Liver (tissue), 9 donors: ENCODE measurements around the gene KDM3B. TPM values are rescaled to one million over a fixed set of nuclear protein-coding genes. Genes with fewer than 3 reads are reported as not detected.

ENCODE experiments used
- DNase-seq: peaks from one replicate; pipeline ENCODE4 v3.0.0-alpha.2; 2017; ENCODE audit warnings: low spot score
- H3K27ac ChIP-seq, 2 donors: one replicate each; pipeline ENCODE4 v1.7.0; 2013; ENCODE audit warnings: inconsistent platforms in 2 of 2, low read length in 2 of 2, control low read depth in 1 of 2, low read depth in 1 of 2, mild to moderate bottlenecking in 1 of 2
- H3K27me3 ChIP-seq, 4 donors: one replicate each; pipeline versions ENCODE4 v1.6.1 to v1.7.0; 2013; ENCODE audit warnings: low read length in 3 of 4, inconsistent platforms in 1 of 4, mild to moderate bottlenecking in 1 of 4, moderate library complexity in 1 of 4; ENCODE audit not compliant: control insufficient read depth in 4 of 4, insufficient read depth in 4 of 4
- H3K36me3 ChIP-seq, 4 donors: one replicate each; pipeline versions ENCODE4 v1.6.1 to v1.7.0; 2013; ENCODE audit warnings: low read length in 3 of 4, mild to moderate bottlenecking in 3 of 4, low read depth in 1 of 4, moderate library complexity in 1 of 4; ENCODE audit not compliant: control insufficient read depth in 4 of 4, insufficient read depth in 3 of 4
- H3K4me1 ChIP-seq, 4 donors: one replicate each; pipeline versions ENCODE4 v1.6.1 to v1.7.0; 2013; ENCODE audit warnings: low read length in 3 of 4, mild to moderate bottlenecking in 3 of 4, moderate library complexity in 1 of 4; ENCODE audit not compliant: control insufficient read depth in 4 of 4, insufficient read depth in 4 of 4
- H3K4me3 ChIP-seq, 3 donors: one replicate each; pipeline versions ENCODE4 v1.6.1 to v1.7.0; 2013; ENCODE audit warnings: low read length in 3 of 3, control low read depth in 1 of 3, low read depth in 1 of 3, mild to moderate bottlenecking in 1 of 3
- H3K9ac ChIP-seq, 2 donors: one replicate each; pipeline ENCODE4 v1.7.0; 2013; ENCODE audit warnings: low read length in 2 of 2, mild to moderate bottlenecking in 2 of 2, moderate library complexity in 2 of 2, control low read depth in 1 of 2, low read depth in 1 of 2
- H3K9me3 ChIP-seq, 4 donors: one replicate each; pipeline versions ENCODE4 v1.6.1 to v1.7.0; 2013; ENCODE audit warnings: low read length in 3 of 4; ENCODE audit not compliant: control insufficient read depth in 4 of 4
- ATF3 ChIP-seq: IDR thresholded peaks from 2 replicates; pipeline ENCODE4 v1.6.1; 2016; ENCODE audit warnings: antibody characterized with exemption
- EGR1 ChIP-seq, 2 donors: IDR thresholded peaks; 2 replicates each; pipeline ENCODE4 v1.6.1; 2016 to 2018; ENCODE audit warnings: antibody characterized with exemption in 2 of 2, low read depth in 2 of 2
- FOXA2 ChIP-seq: IDR thresholded peaks from 2 replicates; pipeline ENCODE4 v1.6.1; 2016; ENCODE audit warnings: antibody characterized with exemption
- GABPA ChIP-seq, 2 donors: IDR thresholded peaks in 1 of 2; conservative IDR thresholded peaks in 1 of 2; 2 replicates each; pipeline ENCODE4 v1.6.1; 2016; ENCODE audit warnings: antibody characterized with exemption in 2 of 2, mild to moderate bottlenecking in 1 of 2, moderate library complexity in 1 of 2
- HNF4A ChIP-seq, 2 donors: conservative IDR thresholded peaks; 2 replicates each; pipeline ENCODE4 v1.6.1; 2016; ENCODE audit warnings: antibody characterized with exemption in 2 of 2, mild to moderate bottlenecking in 2 of 2
- HNF4G ChIP-seq: IDR thresholded peaks from 2 replicates; pipeline ENCODE4 v1.6.1; 2016; ENCODE audit warnings: antibody characterized with exemption
- NR2F2 ChIP-seq: IDR thresholded peaks from 2 replicates; pipeline ENCODE4 v1.6.1; 2016; ENCODE audit warnings: antibody characterized with exemption
- RAD21 ChIP-seq, 2 donors: IDR thresholded peaks; 2 replicates each; pipeline ENCODE4 v1.6.1; 2016; ENCODE audit warnings: antibody characterized with exemption in 2 of 2, mild to moderate bottlenecking in 2 of 2
- REST ChIP-seq: IDR thresholded peaks from 2 replicates; pipeline ENCODE4 v1.6.1; 2016; ENCODE audit warnings: antibody characterized with exemption, mild to moderate bottlenecking
- RXRA ChIP-seq, 2 donors: IDR thresholded peaks; 2 replicates each; pipeline ENCODE4 v1.6.1; 2017 to 2018; ENCODE audit warnings: antibody characterized with exemption in 2 of 2, mild to moderate bottlenecking in 1 of 2
- SP1 ChIP-seq: IDR thresholded peaks from 2 replicates; pipeline ENCODE4 v1.6.1; 2018; ENCODE audit warnings: antibody characterized with exemption, mild to moderate bottlenecking
- TAF1 ChIP-seq: conservative IDR thresholded peaks from 2 replicates; pipeline ENCODE4 v1.6.1; 2016; ENCODE audit warnings: antibody characterized with exemption, mild to moderate bottlenecking
- YY1 ChIP-seq: IDR thresholded peaks from 2 replicates; pipeline ENCODE4 v1.6.1; 2016; ENCODE audit warnings: antibody characterized with exemption, mild to moderate bottlenecking
- ZBTB33 ChIP-seq: IDR thresholded peaks from 2 replicates; pipeline ENCODE4 v1.6.1; 2016; ENCODE audit warnings: antibody characterized with exemption
- WGBS: extraction: QIAGEN DNeasy Blood & Tissue Kit; methylation state at CpG from one replicate; pipeline ENCODE4 v1.1.7; 2013; 5-methylcytosine and 5-hydroxymethylcytosine counted together
- polyA plus RNA-seq, 2 donors: library from polyadenylated mRNA; stranded (reverse) in 1 of 2; unstranded in 1 of 2; fragments of 200-250 nt in 1 of 2; fragments of >200 nt in 1 of 2; fragmentation: Nextera tagmentation in 1 of 2; extraction: Ambion mirVana in 1 of 2; gene quantifications; one replicate each; pipeline versions ENCODE4 v1.2.1 to v1.2.3, GENCODE V29; 2013 to 2015
- total RNA-seq, 2 donors: library from RNA; depleted of rRNA; stranded (reverse); fragments of >200 nt; gene quantifications; one replicate each; pipeline ENCODE4 v1.2.3, GENCODE V29; 2014
- donor health status: healthy.
- donor health status: healthy.
- donor health status: healthy.
- donor health status: healthy.
- donor health status: healthy.

KDM3B gene
- total and polyA plus RNA-seq, 4 donors: 6.8 to 39.6 (median 18.8) TPM

GRCh38 chr5:138464008-138464387, 111.5 kb downstream of the KDM3B start (continued):
- TF ChIP-seq ATF3: no peak

- under 1% methylated on average over 64 of the region's 64 CpGs for WGBS
These were observed 112.1 kb downstream of the KDM3B start for GRCh38 chr5:138464388-138465260.

More at GRCh38 chr5:138464388-138465260, 112.1 kb downstream of the KDM3B start:
- Histone ChIP-seq H3K36me3 (peaks cover 2 to 14% (median 13%) of the 10 kb centered on the region in 4 donors), H3K27ac (peak overlapping the region; percentile 94 to 95), H3K9ac (peak overlapping the region; percentile 74 to 76), H3K27me3 (no peaks in the 10 kb centered on the region), H3K4me1 (peaks cover 0 to 25% (median 12%) of the 10 kb centered on the region in 4 donors), H3K4me3 (peak overlapping the region; percentile 62 to 84 (median 83)), H3K9me3 (no peaks in the 10 kb centered on the region)
- no peak for TF ChIP-seq FOXA2
- TF ChIP-seq RAD21 (IDR thresholded peaks at IDR 0.05): no peak
- TF ChIP-seq HNF4A (conservative IDR thresholded peaks at IDR 0.05): peak; percentile 10 to 18
- peak; percentile 16 to 60 for TF ChIP-seq RXRA (IDR thresholded peaks at IDR 0.05)
- peak; percentile 96 to 98 for TF ChIP-seq EGR1 (IDR thresholded peaks at IDR 0.05; ENCODE audit: low read depth in 2 of 2)
- peak in 1 of 2 donors; percentile 57 for TF ChIP-seq GABPA (IDR thresholded peaks at IDR 0.05 in 1 of 2, conservative IDR thresholded peaks at IDR 0.05 in 1 of 2)
- TF ChIP-seq ZBTB33: peak; percentile 91
- TF ChIP-seq YY1: peak; percentile 45
- TF ChIP-seq HNF4G: no peak
- TF ChIP-seq TAF1: peak; percentile 81
- TF ChIP-seq NR2F2: peak; percentile 76
- TF ChIP-seq REST: peak; percentile 11
- TF ChIP-seq ATF3: no peak
- peak; percentile 65 for TF ChIP-seq SP1
- DNase-seq: peak; percentile 94
